TTC549 (cell line): ENCODE data around the gene PRR19.
"Not testable (repeated sequence)": the region's sequence is repeated elsewhere in the genome, so short reads cannot be mapped to it uniquely, and the experiment has no call there.

Source experiments
- FAIRE-seq: peaks from 2 replicates; lab custom pipeline; 2012; peaks lifted over from hg19 to GRCh38; lab: Jason Lieb, UNC

Gene PRR19

DNA sequence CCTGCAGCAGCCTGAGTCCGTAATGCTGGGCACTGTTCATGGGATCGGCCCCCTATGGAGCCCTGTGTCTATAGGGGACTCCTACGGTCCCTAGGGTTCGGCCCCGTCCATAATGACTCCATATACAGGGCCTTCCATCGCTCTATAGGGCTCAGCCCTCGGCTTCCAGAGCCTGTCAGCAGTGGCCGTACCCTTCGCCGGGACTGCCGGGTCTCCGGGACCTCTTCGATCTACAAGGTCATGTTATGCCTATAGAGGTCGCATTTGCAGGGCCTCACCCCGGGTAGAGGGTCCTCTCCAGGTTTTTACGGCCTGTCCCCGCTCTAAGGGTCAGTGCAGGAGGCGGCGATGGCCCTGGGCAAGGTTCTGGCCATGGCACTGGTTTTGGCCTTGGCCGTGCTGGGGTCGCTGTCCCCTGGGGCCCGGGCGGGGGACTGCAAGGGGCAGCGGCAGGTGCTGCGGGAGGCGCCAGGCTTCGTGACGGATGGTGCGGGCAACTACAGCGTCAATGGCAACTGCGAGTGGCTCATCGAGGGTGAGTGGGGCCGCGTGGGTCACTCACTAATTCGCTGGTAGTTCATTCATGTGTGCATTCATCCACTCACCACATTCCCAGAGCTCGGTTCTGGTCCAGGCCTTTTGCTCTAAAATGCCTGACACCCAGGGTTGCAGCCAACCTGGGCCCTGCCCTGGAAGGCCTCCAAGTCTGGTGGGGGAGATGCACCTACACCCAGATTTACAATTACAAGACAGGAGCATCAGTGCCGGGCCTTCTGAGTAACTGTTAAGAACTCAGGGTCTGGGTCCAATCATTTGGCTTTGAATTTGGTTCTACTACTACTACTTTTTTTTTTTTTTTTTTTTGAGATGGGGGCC lies 24.2 kb downstream of the PRR19 start:
- FAIRE-seq = no peak

DNA sequence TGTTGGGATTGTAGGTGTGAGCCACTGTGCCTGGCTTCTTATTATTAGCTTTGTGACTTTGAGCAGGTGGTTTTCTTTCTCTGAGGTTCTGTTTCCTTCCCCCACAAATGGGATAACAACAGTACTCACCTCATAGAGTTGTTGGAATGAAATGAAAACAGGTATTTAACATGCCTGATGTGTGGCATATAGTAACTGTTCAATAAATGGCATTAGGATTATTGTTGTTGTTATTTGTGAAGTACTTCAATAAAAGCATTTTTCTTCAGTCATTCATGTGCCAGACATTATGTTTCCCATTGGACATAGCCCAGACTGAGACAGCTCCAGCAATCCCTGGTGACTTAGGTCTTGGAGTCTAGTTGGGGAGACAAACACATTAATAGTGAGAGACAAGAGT lies 25.0 kb downstream of the PRR19 start:
- FAIRE-seq = no peak

DNA sequence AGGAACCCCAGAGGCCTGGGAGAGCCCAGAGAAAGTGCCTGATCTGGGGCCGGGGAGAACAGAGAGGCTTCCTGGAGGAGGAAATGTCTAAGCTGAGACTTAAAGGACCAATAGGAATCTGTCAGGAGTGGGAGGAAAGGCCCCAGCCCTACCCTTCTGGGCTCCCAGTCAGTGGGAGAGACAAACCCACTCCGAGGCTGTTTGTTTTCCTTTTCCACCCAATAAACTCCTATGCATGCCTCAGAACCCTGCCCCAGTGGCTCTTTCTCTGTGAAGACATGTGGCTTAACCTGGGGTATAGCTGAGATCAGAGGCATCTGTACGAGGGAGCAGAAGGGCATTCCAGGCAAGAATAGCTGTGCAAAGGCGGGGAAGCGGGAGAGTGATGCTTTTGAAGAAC lies 25.4 kb downstream of the PRR19 start:
- no peak for FAIRE-seq

DNA sequence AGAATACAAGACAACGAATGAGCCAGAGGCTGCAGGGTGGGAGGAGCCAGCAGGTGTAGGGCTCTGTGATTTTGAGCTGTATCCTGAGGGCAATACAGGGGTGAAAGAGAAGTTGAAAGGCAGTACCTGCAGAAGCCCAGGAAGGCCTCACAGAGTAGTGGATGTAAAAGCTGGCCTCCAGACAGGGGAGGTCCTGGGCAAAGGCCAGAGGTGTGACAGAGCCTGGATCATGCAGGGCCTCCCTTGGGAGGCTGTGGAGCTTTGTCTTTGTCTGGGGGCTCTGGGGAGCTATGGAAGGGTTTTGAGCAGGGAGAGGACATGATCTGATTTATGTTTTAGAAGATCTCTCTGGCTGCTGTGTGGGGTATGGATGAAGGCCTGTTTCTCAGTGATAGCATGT lies 26.2 kb downstream of the PRR19 start:
- FAIRE-seq = no peak

DNA sequence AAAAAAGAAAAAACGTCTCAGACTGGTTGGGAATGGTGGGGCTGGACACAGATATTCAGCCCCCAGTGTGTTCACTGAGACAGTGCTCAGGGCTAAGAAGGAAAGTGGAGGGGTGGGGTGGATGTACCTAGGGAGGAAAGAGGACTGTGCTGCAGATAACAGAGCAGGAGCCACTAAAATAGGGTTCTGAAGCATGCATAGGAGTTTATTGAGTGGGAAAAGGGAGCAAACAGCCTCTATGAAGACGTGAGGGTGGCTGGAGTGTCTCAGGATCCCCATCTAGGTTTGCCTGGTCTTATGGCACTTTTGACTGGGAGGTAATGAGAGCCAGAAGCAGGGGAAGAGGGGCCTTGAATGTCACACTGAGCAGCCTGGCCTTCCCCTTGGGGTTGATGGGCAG lies 26.9 kb downstream of the PRR19 start:
- no peak for FAIRE-seq

DNA sequence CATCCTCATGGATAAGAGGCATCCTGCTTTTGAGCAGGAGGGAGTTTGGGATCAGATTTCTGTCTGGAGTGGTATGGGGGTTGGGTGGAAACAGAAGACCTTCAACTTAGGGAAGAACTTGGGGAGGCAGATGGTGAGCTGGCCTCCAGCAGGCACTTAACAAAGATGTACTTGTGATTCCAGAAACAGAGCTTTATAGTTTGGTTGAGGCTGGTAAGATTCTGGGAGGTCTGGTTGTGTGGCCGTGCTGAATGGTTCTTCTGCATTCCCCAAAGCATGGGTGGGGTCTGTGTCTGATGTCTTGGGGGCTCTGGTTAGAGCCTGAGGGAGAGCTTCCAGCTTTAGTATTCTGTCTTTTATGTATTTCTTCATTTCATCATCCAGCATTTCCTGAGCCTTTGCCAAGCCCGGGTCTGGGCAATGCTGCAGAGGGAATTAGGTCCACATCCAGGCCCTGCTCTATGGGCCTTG lies 28.3 kb downstream of the PRR19 start:
- FAIRE-seq = no peak

DNA sequence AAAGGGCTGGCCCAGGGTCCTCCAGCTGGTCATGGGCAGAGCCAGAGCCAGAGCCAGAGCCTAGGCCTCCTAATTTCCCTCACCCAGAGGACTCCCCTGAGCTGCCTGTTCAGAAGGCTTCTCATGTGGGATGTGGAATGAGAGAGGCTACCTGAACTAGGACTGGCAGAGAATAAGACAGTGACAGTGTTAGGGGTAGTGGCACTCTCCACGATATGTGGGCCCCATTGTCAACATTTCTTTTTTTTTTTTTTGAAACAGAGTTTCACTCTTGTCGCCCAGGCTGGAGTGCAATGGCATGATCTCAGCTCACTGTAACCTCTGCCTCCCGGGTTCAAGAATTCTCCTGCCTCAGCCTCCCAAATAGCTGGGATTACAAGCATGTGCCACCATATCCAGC lies 29.4 kb downstream of the PRR19 start:
- FAIRE-seq = not testable (repeated sequence)

DNA sequence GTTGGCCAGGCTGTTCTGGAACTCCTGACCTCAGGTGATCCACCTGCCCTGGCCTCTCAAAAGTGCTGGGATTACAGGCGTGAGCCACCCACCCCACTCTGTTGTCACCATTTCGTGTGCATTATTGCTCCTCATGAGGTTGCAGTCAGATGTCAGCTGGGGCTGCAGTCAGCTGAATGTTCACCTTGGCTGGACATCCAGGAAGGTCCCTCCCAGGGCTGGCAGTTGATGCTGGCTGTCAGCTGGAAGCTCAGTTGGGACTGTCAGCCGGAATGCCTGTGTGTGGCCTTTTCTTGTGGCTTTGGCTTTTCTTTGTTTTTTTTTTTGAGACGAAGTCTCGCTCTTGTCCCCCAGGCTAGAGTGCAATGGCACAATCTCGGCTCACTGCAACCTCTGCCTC lies 30.1 kb downstream of the PRR19 start:
- FAIRE-seq = no peak

DNA sequence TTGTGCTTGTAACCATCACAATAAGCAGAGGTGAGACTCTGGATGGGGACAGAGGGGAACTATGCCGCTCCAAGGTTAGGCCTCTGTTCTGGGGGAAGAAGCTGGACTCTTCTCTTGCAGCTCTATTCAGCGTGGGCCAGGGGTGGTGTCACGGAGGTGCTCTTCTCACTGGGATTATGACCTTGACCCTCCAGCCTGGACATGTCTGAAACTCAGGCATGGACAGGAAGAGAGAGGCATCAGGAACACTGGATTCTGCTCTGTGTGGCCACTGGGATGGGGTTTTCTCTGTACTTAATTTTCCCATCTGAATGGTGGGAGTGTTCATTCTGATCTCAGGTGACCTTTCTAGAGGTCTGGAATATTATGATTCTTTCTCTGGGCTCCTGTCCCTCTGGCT lies 31.1 kb downstream of the PRR19 start:
- FAIRE-seq = no peak

DNA sequence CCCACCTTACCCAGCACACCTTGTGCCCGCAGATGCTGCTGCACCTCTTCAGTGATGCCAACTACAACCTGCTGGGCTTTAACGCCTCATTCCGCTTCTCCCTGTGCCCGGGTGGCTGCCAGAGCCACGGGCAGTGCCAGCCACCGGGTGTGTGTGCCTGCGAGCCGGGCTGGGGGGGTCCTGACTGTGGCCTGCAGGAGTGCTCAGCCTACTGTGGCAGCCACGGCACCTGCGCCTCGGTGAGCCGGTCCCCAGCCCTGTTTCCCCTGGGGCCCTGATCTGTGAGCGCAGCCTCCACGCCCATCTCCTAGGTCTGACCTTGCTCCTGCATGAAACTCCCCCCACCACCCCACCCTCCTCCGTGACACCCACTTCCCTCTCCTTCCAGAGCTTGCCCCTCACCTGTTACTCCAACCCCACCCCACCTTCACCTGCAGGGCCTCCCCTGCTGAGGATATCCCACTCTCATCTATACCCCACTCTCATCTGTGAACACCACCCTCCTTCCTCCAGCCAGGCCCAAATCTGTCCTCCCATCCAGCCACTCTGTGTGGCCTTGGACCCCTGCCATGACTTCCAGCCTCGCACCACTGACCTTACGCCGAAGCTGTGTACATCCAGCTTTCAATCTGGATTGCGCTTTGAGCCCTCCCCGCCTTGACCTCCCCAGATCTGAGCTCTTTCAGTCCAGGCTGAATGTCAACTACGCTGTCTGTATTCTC lies 32.2 kb downstream of the PRR19 start:
- FAIRE-seq = no peak

DNA sequence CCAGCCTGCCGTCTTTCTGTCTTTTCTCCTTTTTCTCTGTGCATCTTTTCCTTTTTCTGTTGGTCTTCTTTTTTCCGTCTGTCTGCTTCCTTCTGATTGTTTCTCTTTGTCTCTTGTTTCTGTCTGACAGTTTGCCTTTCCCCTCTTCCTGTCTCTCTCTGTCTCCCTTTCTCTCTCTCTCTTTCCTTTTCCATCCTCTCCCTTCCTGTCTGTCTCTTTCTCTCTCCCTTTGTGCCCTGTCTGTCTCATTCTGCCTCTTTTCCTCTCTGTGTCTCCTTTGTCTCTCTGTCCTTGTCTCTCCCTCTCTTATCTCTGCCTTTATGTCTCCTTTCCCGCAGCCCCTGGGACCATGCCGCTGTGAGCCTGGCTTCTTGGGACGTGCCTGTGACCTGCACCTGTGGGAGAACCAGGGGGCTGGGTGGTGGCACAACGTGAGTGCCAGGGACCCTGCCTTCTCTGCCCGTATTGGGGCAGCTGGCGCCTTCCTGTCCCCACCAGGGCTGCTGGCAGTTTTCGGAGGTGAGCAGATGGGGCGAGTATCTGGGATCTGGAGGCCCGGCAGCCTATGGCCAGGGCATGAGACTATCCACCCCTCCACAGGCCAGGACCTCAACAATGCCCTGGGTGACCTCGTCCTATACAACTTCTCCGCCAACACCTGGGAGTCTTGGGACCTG lies 32.9 kb downstream of the PRR19 start:
- FAIRE-seq = no peak

DNA sequence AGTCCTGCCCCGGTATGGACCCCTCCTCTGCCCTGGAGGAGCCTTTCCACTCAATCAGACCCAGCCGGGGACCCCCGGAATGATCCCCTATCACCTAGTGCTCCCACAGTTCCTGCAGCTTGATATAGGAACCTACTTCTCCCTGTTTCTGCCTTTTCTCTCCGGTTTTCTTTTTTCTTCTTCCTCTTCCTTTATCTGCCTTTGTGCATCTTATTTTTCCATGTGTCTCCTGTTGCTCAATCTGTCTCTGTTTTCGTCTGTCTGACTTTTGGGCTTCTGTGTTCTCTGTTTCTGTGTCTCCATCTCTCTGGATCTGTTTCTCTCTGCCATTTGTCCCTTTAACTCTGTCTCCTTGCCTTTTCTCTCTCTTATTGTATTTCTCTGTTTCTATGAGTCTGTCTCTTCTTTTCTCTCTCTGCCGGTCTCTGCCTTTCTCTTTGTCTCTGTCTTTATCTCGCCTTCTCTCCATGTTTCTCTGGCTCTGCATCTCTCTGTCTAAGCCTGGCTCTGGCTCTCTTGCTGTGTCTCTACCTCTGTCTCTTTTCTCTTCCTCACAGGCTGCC lies 33.5 kb downstream of the PRR19 start:
- no peak for FAIRE-seq

DNA sequence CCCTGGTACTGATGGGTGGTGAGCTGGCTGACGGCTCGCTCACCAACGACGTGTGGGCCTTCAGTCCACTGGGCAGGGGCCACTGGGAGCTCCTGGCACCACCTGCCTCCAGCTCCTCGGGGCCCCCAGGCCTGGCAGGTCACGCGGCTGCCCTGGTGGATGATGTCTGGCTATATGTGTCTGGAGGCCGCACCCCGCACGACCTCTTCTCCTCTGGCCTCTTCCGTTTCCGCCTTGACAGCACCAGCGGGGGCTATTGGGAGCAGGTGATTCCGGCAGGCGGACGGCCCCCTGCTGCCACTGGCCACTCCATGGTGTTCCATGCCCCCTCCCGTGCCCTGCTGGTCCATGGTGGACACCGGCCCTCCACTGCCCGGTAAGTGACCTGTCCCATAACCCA lies 34.0 kb downstream of the PRR19 start:
- FAIRE-seq = no peak

DNA sequence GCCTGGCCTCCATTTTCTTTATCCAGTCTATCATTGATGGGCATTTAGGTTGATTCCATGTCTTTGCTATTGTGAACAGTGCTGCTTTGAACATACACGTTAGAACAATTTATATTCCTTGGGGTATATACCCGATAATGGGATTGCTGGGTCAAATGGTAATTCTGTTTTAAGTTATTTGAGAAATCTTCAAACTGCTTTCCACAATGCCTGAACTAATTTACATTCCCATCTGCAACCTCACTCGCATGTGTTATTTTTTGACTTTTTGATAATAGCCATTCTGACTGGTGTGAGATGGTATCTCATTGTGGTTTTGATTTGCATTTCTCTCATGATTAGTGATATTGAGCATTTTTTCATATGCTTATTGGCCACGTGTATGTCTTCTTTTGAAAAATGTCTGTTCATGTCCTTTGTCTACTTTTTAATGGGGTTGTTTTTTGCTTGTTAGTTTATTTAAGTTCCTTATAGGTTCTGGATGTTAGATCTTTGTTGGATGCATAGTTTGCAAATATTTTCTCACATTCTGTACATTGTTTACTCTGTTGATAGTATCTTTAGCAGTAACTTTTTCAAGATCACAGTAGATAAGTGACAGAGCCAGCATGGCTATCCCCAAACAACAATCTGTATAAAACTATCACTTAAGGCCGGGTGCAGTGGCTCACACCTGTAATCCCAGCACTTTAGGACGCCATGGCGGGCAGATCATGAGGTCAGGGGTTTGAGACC lies 37.4 kb downstream of the PRR19 start:
- not testable (repeated sequence) for FAIRE-seq

DNA sequence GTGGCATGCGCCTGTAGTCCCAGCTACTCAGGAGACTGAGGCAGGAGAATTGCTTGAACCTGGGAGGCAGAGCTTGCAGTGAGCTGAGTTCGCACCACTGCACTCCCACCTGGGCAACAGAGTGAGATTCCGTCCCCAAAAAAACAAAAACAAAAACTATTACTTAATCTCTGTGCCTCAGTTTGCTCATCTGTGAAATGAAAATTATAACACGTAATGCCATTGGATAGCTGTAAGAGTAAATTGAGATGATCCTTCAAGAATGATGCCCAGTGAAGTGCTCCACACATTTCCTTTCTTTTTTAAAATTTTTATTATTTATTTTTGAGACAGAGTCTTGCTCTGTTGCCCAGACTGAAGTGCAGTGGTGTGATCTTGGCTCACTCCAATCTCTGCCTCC lies 38.0 kb downstream of the PRR19 start:
- not testable (repeated sequence) for FAIRE-seq

DNA sequence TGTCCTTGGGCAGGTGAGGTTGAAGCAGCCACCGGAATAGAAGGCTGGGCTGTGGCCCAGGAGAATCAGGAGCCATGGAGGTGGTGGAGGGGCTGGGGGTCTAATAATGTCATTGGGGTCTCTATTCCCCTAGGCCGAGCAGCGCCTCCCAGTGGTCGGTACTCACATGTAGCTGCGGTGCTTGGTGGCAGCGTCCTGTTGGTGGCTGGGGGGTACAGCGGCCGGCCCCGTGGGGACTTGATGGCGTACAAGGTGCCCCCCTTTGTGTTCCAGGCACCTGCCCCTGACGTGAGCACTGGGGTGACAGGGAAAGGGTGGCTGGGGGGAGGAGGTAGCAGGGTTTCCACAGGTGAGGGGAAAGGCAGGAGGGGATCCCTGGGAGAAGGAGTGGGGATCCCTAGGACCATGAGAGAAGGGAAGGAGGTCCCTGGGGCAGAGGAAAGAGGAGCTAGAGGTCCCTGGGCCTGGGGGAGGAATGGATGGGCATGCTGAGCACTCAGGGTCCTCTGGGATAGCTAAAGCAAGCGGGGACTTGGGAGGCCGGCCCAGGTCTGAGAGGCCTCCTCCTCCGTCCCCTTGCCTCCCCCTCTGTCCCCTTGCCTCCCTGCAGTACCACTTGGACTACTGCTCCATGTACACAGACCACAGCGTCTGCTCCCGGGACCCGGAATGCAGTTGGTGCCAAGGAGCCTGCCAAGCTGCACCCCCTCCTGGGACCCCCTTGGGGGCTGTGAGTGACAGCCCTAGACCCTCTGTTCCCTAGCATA lies 41.6 kb downstream of the PRR19 start:
- no peak for FAIRE-seq

DNA sequence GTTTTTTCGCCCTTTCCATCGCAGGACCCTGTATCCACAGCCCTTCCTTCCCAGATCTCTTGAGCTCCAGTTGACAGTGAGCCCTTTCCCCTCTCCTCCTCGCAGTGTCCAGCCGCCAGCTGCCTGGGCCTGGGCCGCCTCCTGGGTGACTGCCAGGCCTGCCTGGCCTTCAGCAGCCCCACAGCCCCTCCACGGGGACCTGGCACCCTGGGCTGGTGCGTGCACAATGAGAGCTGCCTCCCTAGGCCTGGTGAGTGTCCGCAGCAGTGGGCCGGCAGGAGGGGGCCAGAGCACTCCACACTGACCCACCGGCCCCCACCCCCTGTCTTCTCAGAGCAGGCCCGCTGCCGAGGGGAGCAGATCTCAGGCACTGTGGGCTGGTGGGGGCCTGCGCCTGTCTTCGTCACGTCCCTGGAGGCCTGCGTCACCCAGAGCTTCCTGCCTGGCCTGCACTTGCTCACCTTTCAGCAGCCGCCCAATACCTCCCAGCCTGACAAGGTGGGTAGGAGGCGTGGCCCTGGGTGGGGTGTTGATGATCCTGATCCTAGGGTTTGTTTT lies 42.5 kb downstream of the PRR19 start:
- FAIRE-seq = no peak

DNA sequence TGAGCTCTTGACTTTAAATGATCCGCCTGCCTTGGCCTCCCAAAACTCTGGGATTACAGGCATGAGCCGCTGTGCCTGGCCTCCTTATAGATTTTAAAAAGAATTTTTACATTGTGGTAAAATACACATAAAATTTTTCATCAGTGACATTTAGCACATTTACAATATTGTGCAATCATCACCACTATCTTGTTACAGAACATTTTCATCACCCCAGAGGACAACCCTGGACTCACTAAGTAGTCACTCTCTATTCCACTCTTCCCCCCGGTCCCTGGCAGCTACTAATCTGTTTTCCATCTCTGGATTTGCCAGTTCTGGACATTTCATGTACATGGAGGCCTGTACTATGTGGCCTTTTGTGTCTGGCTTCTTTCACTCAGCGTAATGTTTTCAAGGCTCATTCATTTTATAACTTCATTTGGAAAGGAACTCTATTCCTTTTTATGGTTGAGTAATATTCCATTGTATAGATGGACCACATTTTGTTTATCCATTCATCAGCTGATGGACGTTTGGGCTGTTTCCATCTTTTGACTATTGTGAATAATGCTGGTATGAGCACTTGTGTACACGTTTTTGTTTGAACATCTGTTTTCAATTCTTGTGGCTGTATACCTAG lies 43.4 kb downstream of the PRR19 start:
- no peak for FAIRE-seq

DNA sequence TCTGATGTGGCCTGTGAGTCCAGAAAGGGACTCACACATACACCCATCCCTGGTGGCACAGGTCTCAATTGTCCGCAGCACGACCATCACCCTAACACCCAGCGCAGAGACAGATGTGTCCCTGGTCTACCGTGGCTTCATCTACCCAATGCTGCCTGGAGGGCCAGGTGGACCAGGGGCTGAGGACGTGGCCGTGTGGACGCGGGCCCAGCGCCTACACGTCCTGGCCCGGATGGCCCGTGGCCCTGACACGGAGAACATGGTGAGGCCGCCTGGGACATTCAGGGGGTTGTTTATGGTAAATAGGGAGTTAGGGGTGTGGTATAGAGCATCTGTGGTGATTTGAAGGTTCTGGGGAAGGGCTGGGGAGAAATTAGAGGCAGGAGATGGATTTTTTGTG lies 46.3 kb downstream of the PRR19 start:
- FAIRE-seq = no peak

DNA sequence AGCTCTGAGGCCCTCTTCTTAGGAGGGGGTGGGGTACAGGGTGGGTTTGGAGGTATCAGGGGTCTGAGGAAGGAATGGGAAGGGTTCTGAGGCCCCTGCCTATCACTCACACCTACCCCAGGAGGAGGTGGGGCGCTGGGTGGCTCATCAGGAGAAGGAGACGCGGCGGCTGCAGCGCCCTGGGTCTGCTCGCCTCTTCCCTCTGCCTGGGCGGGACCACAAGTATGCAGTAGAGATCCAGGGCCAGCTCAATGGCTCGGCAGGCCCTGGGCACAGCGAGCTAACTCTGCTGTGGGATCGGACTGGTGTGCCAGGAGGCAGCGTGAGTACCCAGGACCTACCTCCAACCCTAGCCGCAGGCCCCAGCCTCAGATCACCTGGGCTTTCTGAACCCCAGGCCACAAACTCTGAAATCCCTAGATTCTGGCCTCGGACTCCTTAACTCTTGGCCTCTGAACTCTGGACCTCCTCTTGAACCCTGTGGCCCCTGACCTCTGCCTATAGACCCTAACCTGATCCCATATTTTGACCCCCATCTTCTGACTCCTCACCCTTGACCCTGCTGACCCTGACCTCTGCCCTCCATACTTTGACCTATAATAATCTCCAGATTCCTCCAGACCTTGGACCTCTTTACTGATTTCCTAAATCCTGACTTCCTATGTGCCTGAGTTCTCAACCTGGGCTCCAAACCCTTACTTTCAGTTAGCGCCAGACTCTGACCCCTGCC lies 47.6 kb downstream of the PRR19 start:
- no peak for FAIRE-seq
